Natural killer cell (primary cell): ENCODE results near the gene LRRC34. TPM values are rescaled to one million over a fixed set of nuclear protein-coding genes. Genes with fewer than 3 reads are reported as not detected.
A peak's percentile ranks its signal among the peaks of the same experiment; 100 is the strongest.

Experiments used
- ATAC-seq, 3 donors: fragments of 150-1000 bp in 2 of 3; fragments of 200-7000 bp in 1 of 3; cut with Tn5 transposase; 1 replicate in 1 of 3; 2 replicates in 2 of 3; pipeline ENCODE4 v1.10.0; 2021; ENCODE audit warnings: mild to moderate bottlenecking in 2 of 3, moderate library complexity in 2 of 3
- DNase-seq, 2 donors: peaks; one replicate each; pipeline versions ENCODE4 v3.0.0 to v3.0.0-alpha.2; 2013 to 2021; ENCODE audit warnings: mixed read lengths in 1 of 2
- H3K27ac ChIP-seq: one replicate; pipeline ENCODE4 v1.5.1; 2013; ENCODE audit warnings: mild to moderate bottlenecking, low read length
- H3K27me3 ChIP-seq: one replicate; pipeline ENCODE4 v1.6.1; 2013; ENCODE audit warnings: low read length; ENCODE audit not compliant: control insufficient read depth, insufficient read depth
- H3K36me3 ChIP-seq: one replicate; pipeline ENCODE4 v1.6.1; 2013; ENCODE audit warnings: low read length; ENCODE audit not compliant: control insufficient read depth, insufficient read depth
- H3K4me1 ChIP-seq: one replicate; pipeline ENCODE4 v1.6.1; 2013; ENCODE audit warnings: low read length; ENCODE audit not compliant: control insufficient read depth, insufficient read depth
- H3K4me3 ChIP-seq: one replicate; pipeline ENCODE4 v1.5.1; 2013; ENCODE audit warnings: low read length
- H3K9me3 ChIP-seq: one replicate; pipeline ENCODE4 v1.6.1; 2013; ENCODE audit warnings: low read length; ENCODE audit not compliant: control insufficient read depth, insufficient read depth
- H3K27ac Mint-ChIP-seq, 2 donors: one replicate each; pipeline ENCODE4 v1.8.0; 2022; ENCODE audit warnings: mild to moderate bottlenecking in 2 of 2, mixed read lengths in 2 of 2, moderate library complexity in 1 of 2
- H3K27me3 Mint-ChIP-seq, 2 donors: one replicate each; pipeline ENCODE4 v1.8.0; 2022; ENCODE audit warnings: low read depth in 2 of 2, mixed read lengths in 2 of 2
- H3K36me3 Mint-ChIP-seq: one replicate; pipeline ENCODE4 v1.8.0; 2022; ENCODE audit warnings: mixed read lengths
- H3K4me1 Mint-ChIP-seq, 2 donors: one replicate each; pipeline ENCODE4 v1.8.0; 2022; ENCODE audit warnings: mixed read lengths in 2 of 2
- H3K4me3 Mint-ChIP-seq: one replicate; pipeline ENCODE4 v1.8.0; 2022; ENCODE audit warnings: mild to moderate bottlenecking, moderate library complexity, mixed read lengths
- H3K9me3 Mint-ChIP-seq, 2 donors: one replicate each; pipeline ENCODE4 v1.8.0; 2022; ENCODE audit warnings: mixed read lengths in 2 of 2
- WGBS: methylation state at CpG from one replicate; pipeline ENCODE4 v1.1.7; 2013; ENCODE audit warnings: missing lambda C conversion rate; ENCODE audit not compliant: insufficient coverage; 5-methylcytosine and 5-hydroxymethylcytosine counted together
- intact Hi-C: fragments of 100-400 bp; cut with micrococcal nuclease; formaldehyde crosslinking; loops from one replicate; pipeline ENCODE4 v1.14.2; 2022
- total RNA-seq, 4 donors: library from RNA; stranded (reverse); fragments of 120-200 nt in 1 of 4; gene quantifications; one replicate each; pipeline versions ENCODE4 v1.2.3 to v1.2.4, GENCODE V29; 2013 to 2022
- TF ChIP-seq, protein P1 (sequence below): fragments of 200-600 bp; IDR thresholded peaks from one replicate; pipeline ENCODE4 v1.8.0; 2022; ENCODE audit warnings: antibody characterized with exemption

Gene LRRC34
- total RNA-seq, 3 donors from 2014 or later (not counting 1 experiment from before 2014, with no cell fraction given), result 0.45 to 1.0 (median 0.48) TPM

DNA sequence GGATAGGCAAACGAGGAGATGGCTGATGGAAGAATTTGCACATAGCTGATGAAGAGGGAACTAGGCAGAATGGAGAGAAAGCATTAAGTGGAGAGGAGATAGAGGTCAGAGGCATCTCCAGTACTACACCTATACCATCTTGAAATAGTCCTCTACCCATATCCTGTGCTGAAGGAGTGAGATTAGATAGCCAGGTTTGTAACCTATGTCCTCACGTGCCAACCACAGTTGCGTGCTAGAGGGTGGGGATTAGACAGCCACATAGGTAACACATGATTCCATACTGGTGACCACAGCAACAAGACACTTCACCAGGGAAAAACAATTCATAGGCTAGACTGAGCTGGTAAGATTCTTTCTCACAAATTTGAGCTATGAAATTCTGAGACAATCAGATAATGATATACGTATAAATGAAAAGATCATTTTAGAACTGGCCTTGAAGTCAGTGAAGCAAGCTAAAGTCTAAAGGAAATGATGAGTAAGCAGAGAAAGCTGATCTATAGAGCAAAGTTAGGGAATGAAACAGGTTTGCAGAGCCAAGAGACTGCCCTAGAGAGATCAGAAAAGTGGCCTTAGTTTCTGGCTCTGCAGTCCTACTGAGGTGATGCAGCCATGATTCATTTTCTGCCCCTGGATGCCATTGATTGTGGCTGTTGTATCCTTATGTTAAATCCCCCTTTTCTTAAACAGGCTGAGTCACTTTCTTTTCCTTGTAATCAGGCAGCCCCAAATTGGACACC, 21.8 kb downstream of the LRRC34 start:
- TF ChIP-seq, protein P1, sequence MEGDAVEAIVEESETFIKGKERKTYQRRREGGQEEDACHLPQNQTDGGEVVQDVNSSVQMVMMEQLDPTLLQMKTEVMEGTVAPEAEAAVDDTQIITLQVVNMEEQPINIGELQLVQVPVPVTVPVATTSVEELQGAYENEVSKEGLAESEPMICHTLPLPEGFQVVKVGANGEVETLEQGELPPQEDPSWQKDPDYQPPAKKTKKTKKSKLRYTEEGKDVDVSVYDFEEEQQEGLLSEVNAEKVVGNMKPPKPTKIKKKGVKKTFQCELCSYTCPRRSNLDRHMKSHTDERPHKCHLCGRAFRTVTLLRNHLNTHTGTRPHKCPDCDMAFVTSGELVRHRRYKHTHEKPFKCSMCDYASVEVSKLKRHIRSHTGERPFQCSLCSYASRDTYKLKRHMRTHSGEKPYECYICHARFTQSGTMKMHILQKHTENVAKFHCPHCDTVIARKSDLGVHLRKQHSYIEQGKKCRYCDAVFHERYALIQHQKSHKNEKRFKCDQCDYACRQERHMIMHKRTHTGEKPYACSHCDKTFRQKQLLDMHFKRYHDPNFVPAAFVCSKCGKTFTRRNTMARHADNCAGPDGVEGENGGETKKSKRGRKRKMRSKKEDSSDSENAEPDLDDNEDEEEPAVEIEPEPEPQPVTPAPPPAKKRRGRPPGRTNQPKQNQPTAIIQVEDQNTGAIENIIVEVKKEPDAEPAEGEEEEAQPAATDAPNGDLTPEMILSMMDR, result no peak
- H3K27me3 ChIP-seq, result no peaks in the 10 kb centered on the region
- 77% methylated on average over 4 of the region's 4 CpGs for WGBS
- H3K4me1 ChIP-seq, result no peaks in the 10 kb centered on the region
- H3K4me1 Mint-ChIP-seq, result peaks cover 5 to 15% of the 10 kb centered on the region in 2 donors
- ATAC-seq, result no peak
- H3K36me3 ChIP-seq, result peaks cover 26% of the 10 kb centered on the region
- no peaks in the 10 kb centered on the region for H3K9me3 Mint-ChIP-seq
- no peak overlapping the region for H3K27ac ChIP-seq
- H3K27ac Mint-ChIP-seq, result peak overlapping the region in 1 of 2 donors; percentile 32
- peaks cover 8% of the 10 kb centered on the region for H3K36me3 Mint-ChIP-seq
- no peak overlapping the region for H3K4me3 ChIP-seq
- H3K9me3 ChIP-seq, result no peaks in the 10 kb centered on the region
- no peaks in the 10 kb centered on the region for H3K27me3 Mint-ChIP-seq
- DNase-seq, result no peak
- intact Hi-C loops, result no loop called here
- no peak overlapping the region for H3K4me3 Mint-ChIP-seq

DNA sequence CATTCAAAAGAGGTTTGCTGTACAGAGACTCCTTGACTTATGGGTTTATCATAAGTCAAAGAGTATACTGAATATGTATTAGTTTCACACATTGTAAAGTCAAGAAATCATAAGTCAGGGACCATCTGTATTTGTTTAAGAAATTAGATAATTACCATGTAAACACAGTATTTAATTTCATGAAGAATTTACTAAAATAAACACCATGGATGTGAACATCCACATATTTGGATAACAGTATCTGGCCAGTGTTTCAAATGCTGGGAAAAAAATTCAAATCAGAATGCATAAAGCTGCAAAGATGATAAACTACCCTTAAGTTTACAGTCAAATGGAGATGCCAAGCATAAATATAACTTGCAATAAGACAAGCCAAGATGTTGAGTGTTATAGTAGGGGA, 22.5 kb downstream of the LRRC34 start:
- Mint-ChIP-seq H3K27me3 (no peaks in the 10 kb centered on the region), H3K4me3 (no peak overlapping the region), H3K9me3 (no peaks in the 10 kb centered on the region), H3K4me1 (peaks cover 5 to 15% of the 10 kb centered on the region in 2 donors), H3K27ac (peak overlapping the region in 1 of 2 donors; percentile 32), H3K36me3 (peaks cover 14% of the 10 kb centered on the region)
- no peak for DNase-seq
- Histone ChIP-seq H3K27ac (no peak overlapping the region), H3K4me3 (no peak overlapping the region), H3K36me3 (peaks cover 32% of the 10 kb centered on the region), H3K4me1 (no peaks in the 10 kb centered on the region), H3K27me3 (no peaks in the 10 kb centered on the region), H3K9me3 (no peaks in the 10 kb centered on the region)
- ATAC-seq, result no peak
- TF ChIP-seq, protein P1, result no peak
- intact Hi-C loops, result no loop called here

DNA sequence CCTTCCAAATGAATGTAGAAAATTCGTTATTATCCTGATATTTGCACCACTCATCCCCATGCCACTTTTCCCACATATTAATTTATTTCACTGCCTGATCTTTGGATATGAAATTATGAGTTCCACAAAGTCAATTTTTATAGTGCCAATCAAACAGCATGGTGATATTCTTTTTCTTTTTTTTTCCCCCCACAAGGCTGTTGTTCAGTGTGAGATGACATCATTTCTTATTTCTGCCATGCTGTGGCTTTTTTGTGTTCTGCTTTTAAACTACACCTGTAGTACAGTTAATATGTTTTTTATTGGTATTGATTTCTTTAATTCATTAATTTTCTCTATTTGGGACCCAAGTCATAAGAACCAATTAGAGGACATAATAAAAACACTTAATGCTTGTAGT, 24.9 kb downstream of the LRRC34 start:
- ATAC-seq, result no peak
- Mint-ChIP-seq H3K9me3 (no peaks in the 10 kb centered on the region), H3K4me1 (peaks cover 5 to 13% of the 10 kb centered on the region in 2 donors), H3K27ac (no peak overlapping the region), H3K4me3 (no peak overlapping the region), H3K27me3 (no peaks in the 10 kb centered on the region), H3K36me3 (peaks cover 16% of the 10 kb centered on the region)
- Histone ChIP-seq H3K9me3 (no peaks in the 10 kb centered on the region), H3K36me3 (peaks cover 54% of the 10 kb centered on the region), H3K27me3 (no peaks in the 10 kb centered on the region), H3K4me1 (no peaks in the 10 kb centered on the region), H3K4me3 (no peak overlapping the region), H3K27ac (no peak overlapping the region)
- no peak for DNase-seq
- TF ChIP-seq, protein P1, result no peak
- intact Hi-C loops, result no loop called here
- no CpG with 5 or more reads among the region's 1 CpG for WGBS

DNA sequence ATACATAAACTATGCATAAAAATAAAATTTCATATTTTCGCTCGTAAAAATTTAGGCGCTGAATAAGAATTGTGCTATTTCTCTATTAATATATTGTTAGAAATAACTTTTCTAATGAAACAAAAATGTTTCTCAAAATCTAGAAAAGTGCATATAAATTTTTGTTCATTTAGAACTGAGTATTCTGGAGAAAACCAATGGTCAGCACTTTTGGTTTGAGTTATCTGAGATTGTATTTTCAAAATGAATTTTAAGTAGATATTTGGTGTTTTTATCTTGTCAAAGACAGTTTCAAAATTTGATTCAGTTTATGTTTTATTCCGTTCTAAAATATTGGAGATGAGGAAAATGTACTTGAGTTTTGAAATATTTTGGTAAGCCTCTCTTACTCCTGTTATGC, 25.6 kb downstream of the LRRC34 start:
- intact Hi-C loops, result no loop called here
- no peaks in the 10 kb centered on the region for H3K9me3 ChIP-seq
- H3K4me3 Mint-ChIP-seq, result no peak overlapping the region
- H3K36me3 Mint-ChIP-seq, result peaks cover 16% of the 10 kb centered on the region
- DNase-seq (no peak), ATAC-seq (no peak)
- peaks cover 5 to 11% of the 10 kb centered on the region in 2 donors for H3K4me1 Mint-ChIP-seq
- H3K27ac ChIP-seq, result no peak overlapping the region
- no peaks in the 10 kb centered on the region for H3K27me3 Mint-ChIP-seq
- no peaks in the 10 kb centered on the region for H3K27me3 ChIP-seq
- H3K36me3 ChIP-seq, result peaks cover 58% of the 10 kb centered on the region
- no peak overlapping the region for H3K4me3 ChIP-seq
- no peak overlapping the region for H3K27ac Mint-ChIP-seq
- no CpG with 5 or more reads among the region's 4 CpGs for WGBS
- no peaks in the 10 kb centered on the region for H3K9me3 Mint-ChIP-seq
- H3K4me1 ChIP-seq, result no peaks in the 10 kb centered on the region
- TF ChIP-seq, protein P1, result no peak
